CD8-positive, alpha-beta memory T cell (primary cell): ENCODE results near the gene DNAJC18. TPM values are rescaled to one million over a fixed set of nuclear protein-coding genes. Genes with fewer than 3 reads are reported as not detected.
"Not testable (repeated sequence)": the region's sequence is repeated elsewhere in the genome, so short reads cannot be mapped to it uniquely, and the experiment has no call there.

Source experiments
- CTCF ChIA-PET: fragments of 350-600 bp; sonication (Branson Sonifier 250); formaldehyde crosslinking; loops from one replicate; lab custom pipeline; 2021; ENCODE audit warnings: antibody characterized with exemption; lab: Charles Lee
- POLR2A ChIA-PET: fragments of 350-600 bp; sonication (Branson Sonifier 250); formaldehyde crosslinking; loops from one replicate; lab custom pipeline; 2021; ENCODE audit warnings: antibody characterized with exemption; lab: Charles Lee
- DNase-seq, 5 donors: peaks; one replicate each; pipeline versions ENCODE4 v3.0.0 to v3.0.0-alpha.2; 2020 to 2022; ENCODE audit warnings: mixed read lengths in 1 of 5
- H3K27ac ChIP-seq: one replicate; pipeline ENCODE4 v1.7.0; 2013; ENCODE audit warnings: low read depth, mild to moderate bottlenecking, low read length, moderate library complexity
- H3K27me3 ChIP-seq: 2 replicates; pipeline ENCODE4 v1.7.0; 2013; ENCODE audit warnings: low read length, mild to moderate bottlenecking; ENCODE audit not compliant: insufficient read depth, poor library complexity, severe bottlenecking
- H3K36me3 ChIP-seq: 2 replicates; pipeline ENCODE4 v1.7.0; 2013; ENCODE audit warnings: mild to moderate bottlenecking, low read length, moderate library complexity; ENCODE audit not compliant: insufficient read depth
- H3K4me1 ChIP-seq: 2 replicates; pipeline ENCODE4 v1.7.0; 2013; ENCODE audit warnings: mild to moderate bottlenecking, low read length, moderate library complexity; ENCODE audit not compliant: insufficient read depth
- H3K4me3 ChIP-seq: 2 replicates; pipeline ENCODE4 v1.7.0; 2013; ENCODE audit warnings: mild to moderate bottlenecking, low read length
- H3K9me3 ChIP-seq: 2 replicates; pipeline ENCODE4 v1.7.0; 2013; ENCODE audit warnings: mild to moderate bottlenecking, low read length
- H3K27ac Mint-ChIP-seq, 8 donors: one replicate each; pipeline ENCODE4 v1.8.0; 2020 to 2021; ENCODE audit warnings: mixed read lengths in 8 of 8, mild to moderate bottlenecking in 6 of 8, inconsistent platforms in 3 of 8, moderate library complexity in 3 of 8
- H3K27me3 Mint-ChIP-seq, 2 donors: one replicate each; pipeline ENCODE4 v1.8.0; 2020 to 2021; ENCODE audit warnings: mixed read lengths in 2 of 2, mild to moderate bottlenecking in 1 of 2, moderate library complexity in 1 of 2
- H3K36me3 Mint-ChIP-seq, 3 donors: one replicate each; pipeline ENCODE4 v1.8.0; 2020 to 2021; ENCODE audit warnings: mixed read lengths in 3 of 3, inconsistent platforms in 1 of 3, mild to moderate bottlenecking in 1 of 3
- H3K4me1 Mint-ChIP-seq, 3 donors: one replicate each; pipeline ENCODE4 v1.8.0; 2020 to 2021; ENCODE audit warnings: mixed read lengths in 3 of 3, inconsistent platforms in 1 of 3, mild to moderate bottlenecking in 1 of 3
- H3K4me3 Mint-ChIP-seq, 7 donors: one replicate each; pipeline ENCODE4 v1.8.0; 2020 to 2021; ENCODE audit warnings: mixed read lengths in 7 of 7, mild to moderate bottlenecking in 6 of 7, moderate library complexity in 4 of 7, inconsistent platforms in 2 of 7
- H3K9me3 Mint-ChIP-seq, 5 donors: one replicate each; pipeline ENCODE4 v1.8.0; 2020 to 2022; ENCODE audit warnings: mixed read lengths in 5 of 5, mild to moderate bottlenecking in 3 of 5, moderate library complexity in 2 of 5, inconsistent platforms in 1 of 5
- polyA plus RNA-seq: library from polyadenylated mRNA; unstranded; fragments of 300-500 nt; fragmentation: Illumina TruSeq; gene quantifications from one replicate; pipeline ENCODE4 v1.2.3, GENCODE V29; 2021
- total RNA-seq, 2 experiments: library from RNA; stranded (reverse); gene quantifications; one replicate each; pipeline ENCODE4 v1.2.3, GENCODE V29; 2021

Gene DNAJC18
- total and polyA plus RNA-seq, 3 experiments from 2014 or later: 10.2 to 25.7 (median 25.3) TPM

DNA sequence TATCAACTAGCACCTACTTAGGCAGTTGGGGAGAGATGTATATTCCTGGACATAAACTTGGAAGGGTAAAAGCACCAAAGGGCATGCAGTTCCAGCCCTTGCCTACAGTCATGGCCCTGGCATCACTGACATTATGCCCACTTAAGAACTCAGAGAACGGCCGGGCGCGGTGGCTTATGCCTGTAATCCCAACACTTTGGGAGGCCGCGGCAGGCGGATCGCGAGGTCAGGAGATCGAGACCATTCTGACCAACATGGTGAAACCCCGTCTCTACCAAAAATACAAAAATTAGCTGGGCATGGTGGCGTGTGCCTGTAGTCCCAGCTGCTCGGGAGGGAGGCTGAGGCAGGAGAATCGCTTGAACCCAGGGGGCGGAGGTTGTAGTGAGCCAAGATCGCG is 1.1 kb upstream of the DNAJC18 start:
- ChIA-PET POLR2A (interaction anchor here (0.9 to 1.8 kb wide), 3 partner anchors 10 to 78 kb away, joined by 3 to 6 read pairs (median 4); no protein-coding TSS in a partner anchor), CTCF (interaction anchor here (4.5 to 6.5 kb wide), 2 partner anchors 18 to 72 kb away, joined by 29 to 40 read pairs; no protein-coding TSS in a partner anchor)
- not testable (repeated sequence) for H3K9me3 ChIP-seq, DNase-seq, H3K36me3 Mint-ChIP-seq, H3K36me3 ChIP-seq, H3K27ac ChIP-seq, H3K9me3 Mint-ChIP-seq, H3K4me3 ChIP-seq, H3K27me3 Mint-ChIP-seq, H3K27me3 ChIP-seq
- Mint-ChIP-seq H3K4me1 (peaks cover 30 to 48% (median 46%) of the 10 kb centered on the region in 3 donors), H3K4me3 (peak overlapping the region in 3 of 7 donors; percentile 23 to 96 (median 67)), H3K27ac (peak overlapping the region in 4 of 8 donors; percentile 27 to 100 (median 96))
- peaks cover 30% of the 10 kb centered on the region for H3K4me1 ChIP-seq

DNA sequence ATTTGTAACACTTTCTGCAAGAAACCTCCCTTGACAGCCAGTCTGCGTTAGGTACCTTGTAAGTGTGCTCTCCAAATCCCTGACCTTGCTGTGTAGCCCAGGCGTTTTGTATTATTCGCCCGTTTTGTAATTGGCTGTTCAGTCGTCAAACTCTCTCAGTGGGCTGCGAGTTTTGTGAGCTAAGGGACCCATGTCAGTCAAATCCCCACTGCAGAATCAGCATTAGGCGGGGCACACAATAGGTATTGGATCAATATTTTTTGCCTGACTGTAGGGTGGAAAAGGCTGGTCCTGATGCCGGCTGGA is 665 bp downstream of the DNAJC18 start:
- H3K9me3 Mint-ChIP-seq: no peaks in the 10 kb centered on the region
- peaks cover 0 to 9% (median 3%) of the 10 kb centered on the region in 3 donors for H3K36me3 Mint-ChIP-seq
- no peaks in the 10 kb centered on the region for H3K27me3 Mint-ChIP-seq
- no peaks in the 10 kb centered on the region for H3K9me3 ChIP-seq
- H3K4me3 Mint-ChIP-seq: peak overlapping the region; percentile 95 to 99 (median 98)
- H3K27ac Mint-ChIP-seq: peak overlapping the region; percentile 11 to 100 (median 99)
- peaks cover 23% of the 10 kb centered on the region for H3K4me1 ChIP-seq
- H3K36me3 ChIP-seq: no peaks in the 10 kb centered on the region
- CTCF ChIA-PET: interaction anchor here (1.0 to 6.5 kb wide), 7 partner anchors 8 to 74 kb away, joined by 3 to 40 read pairs (median 4); partner anchors contain the start of genes SMIM33 and STING1
- H3K27me3 ChIP-seq: no peaks in the 10 kb centered on the region
- H3K4me3 ChIP-seq: peak overlapping the region; percentile 46
- H3K27ac ChIP-seq: peak overlapping the region; percentile 95
- POLR2A ChIA-PET: interaction anchor here (0.6 to 1.8 kb wide), 7 partner anchors 16 to 863 kb away, joined by 3 to 18 read pairs (median 4); partner anchors contain the start of genes HSPA9, STING1 and UBE2D2
- DNase-seq: no peak
- peaks cover 28 to 41% (median 39%) of the 10 kb centered on the region in 3 donors for H3K4me1 Mint-ChIP-seq

DNA sequence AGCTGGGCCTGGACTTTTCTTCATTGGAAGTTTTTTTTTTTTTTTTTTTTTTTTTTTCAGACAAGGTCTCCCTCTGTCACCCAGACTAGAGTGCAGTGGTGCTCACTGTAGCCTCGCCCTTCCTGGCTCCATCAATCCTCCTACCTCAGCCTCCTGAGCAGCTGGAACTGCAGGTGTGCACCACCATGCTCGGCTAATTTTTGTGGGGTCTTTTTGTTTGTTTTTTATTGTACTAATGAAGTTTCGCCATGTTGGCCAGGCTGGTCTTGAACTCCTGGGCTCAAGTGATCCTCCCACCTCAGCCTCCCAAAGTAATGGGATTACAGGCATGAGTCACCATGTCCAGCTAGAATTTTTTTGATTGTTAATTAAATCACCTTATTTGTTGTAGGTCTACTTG is 3.6 kb downstream of the DNAJC18 start:
- Histone ChIP-seq H3K9me3 (no peaks in the 10 kb centered on the region), H3K36me3 (no peaks in the 10 kb centered on the region), H3K27me3 (no peaks in the 10 kb centered on the region), H3K4me1 (peaks cover 13% of the 10 kb centered on the region), H3K27ac (no peak overlapping the region), H3K4me3 (no peak overlapping the region)
- Mint-ChIP-seq H3K27me3 (no peaks in the 10 kb centered on the region), H3K4me1 (peaks cover 23 to 31% (median 29%) of the 10 kb centered on the region in 3 donors), H3K27ac (peak overlapping the region in 1 of 8 donors; percentile 86), H3K4me3 (no peak overlapping the region), H3K9me3 (no peaks in the 10 kb centered on the region), H3K36me3 (peaks cover 0 to 9% (median 3%) of the 10 kb centered on the region in 3 donors)
- ChIA-PET POLR2A (interaction anchor here (1.8 kb wide), 1 partner anchor 46 kb away, joined by 5 read pairs; no protein-coding TSS in a partner anchor), CTCF (interaction anchor here (2.4 to 6.5 kb wide), 3 partner anchors 13 to 77 kb away, joined by 5 to 40 read pairs (median 29); no protein-coding TSS in a partner anchor)
- no peak for DNase-seq

DNA sequence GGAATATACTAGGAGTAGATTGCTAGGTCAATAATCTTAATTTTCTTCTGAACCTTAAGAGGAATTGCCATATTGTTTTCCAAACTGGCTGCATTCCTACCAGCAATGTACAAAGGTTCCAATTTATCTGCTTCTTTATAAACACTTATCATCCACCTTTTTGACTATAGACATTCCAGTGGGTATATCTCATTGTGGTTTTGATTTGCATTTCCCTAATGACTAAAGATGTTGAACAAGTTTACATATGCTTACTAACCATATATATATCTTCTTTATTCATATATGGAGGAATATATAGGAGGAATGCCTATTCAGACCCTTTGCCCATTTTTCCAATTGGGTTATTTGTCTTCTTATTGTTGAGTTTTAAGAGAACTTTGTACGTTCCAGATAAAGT is 7.6 kb downstream of the DNAJC18 start:
- peaks cover 6% of the 10 kb centered on the region for H3K4me1 ChIP-seq
- Mint-ChIP-seq H3K4me1 (peaks cover 4 to 7% (median 7%) of the 10 kb centered on the region in 3 donors), H3K4me3 (no peak overlapping the region), H3K27me3 (no peaks in the 10 kb centered on the region), H3K27ac (no peak overlapping the region), H3K36me3 (peaks cover 0 to 16% (median 4%) of the 10 kb centered on the region in 3 donors), H3K9me3 (no peaks in the 10 kb centered on the region)
- no peaks in the 10 kb centered on the region for H3K27me3 ChIP-seq
- H3K36me3 ChIP-seq: no peaks in the 10 kb centered on the region
- ChIA-PET POLR2A (no interaction called here), CTCF (interaction anchor here (1.1 to 1.4 kb wide), 2 partner anchors 9 to 44 kb away, joined by 3 read pairs; no protein-coding TSS in a partner anchor)
- no peak overlapping the region for H3K4me3 ChIP-seq
- no peak overlapping the region for H3K27ac ChIP-seq
- no peak for DNase-seq
- no peaks in the 10 kb centered on the region for H3K9me3 ChIP-seq

DNA sequence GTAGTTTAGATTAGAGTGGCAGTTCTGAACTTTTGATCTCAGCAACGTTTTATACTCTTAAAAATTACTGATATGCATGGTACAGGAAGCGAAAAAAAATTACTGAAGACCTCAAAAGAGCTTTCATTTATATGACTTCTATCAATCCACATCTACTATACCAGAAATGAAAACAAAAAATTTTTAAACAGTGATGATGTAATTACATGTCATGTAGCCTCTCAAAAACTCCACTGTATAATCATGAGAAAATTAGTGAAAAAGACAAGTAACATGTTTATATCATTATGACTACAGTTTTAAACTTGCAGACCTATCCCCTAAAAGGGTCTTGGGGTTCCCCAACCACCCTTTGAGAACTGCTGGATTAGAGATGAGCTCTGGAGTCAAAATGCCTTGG is 9.3 kb downstream of the DNAJC18 start:
- ChIA-PET CTCF (interaction anchor here (0.7 to 1.4 kb wide), 3 partner anchors 9 to 83 kb away, joined by 3 to 4 read pairs (median 3); partner anchors contain the start of gene DNAJC18), POLR2A (interaction anchor here (0.5 to 0.7 kb wide), 3 partner anchors 11 to 1339 kb away, joined by 3 to 4 read pairs (median 3); no protein-coding TSS in a partner anchor)
- Mint-ChIP-seq H3K27ac (peak overlapping the region in 2 of 8 donors; percentile 38 to 54), H3K4me1 (peaks cover 4 to 7% (median 7%) of the 10 kb centered on the region in 3 donors), H3K36me3 (peaks cover 0 to 23% (median 4%) of the 10 kb centered on the region in 3 donors), H3K27me3 (no peaks in the 10 kb centered on the region), H3K4me3 (no peak overlapping the region), H3K9me3 (no peaks in the 10 kb centered on the region)
- Histone ChIP-seq H3K4me1 (peaks cover 6% of the 10 kb centered on the region), H3K27me3 (no peaks in the 10 kb centered on the region), H3K36me3 (no peaks in the 10 kb centered on the region), H3K9me3 (no peaks in the 10 kb centered on the region), H3K4me3 (no peak overlapping the region), H3K27ac (no peak overlapping the region)
- DNase-seq: peak in 1 of 5 donors; percentile 51

DNA sequence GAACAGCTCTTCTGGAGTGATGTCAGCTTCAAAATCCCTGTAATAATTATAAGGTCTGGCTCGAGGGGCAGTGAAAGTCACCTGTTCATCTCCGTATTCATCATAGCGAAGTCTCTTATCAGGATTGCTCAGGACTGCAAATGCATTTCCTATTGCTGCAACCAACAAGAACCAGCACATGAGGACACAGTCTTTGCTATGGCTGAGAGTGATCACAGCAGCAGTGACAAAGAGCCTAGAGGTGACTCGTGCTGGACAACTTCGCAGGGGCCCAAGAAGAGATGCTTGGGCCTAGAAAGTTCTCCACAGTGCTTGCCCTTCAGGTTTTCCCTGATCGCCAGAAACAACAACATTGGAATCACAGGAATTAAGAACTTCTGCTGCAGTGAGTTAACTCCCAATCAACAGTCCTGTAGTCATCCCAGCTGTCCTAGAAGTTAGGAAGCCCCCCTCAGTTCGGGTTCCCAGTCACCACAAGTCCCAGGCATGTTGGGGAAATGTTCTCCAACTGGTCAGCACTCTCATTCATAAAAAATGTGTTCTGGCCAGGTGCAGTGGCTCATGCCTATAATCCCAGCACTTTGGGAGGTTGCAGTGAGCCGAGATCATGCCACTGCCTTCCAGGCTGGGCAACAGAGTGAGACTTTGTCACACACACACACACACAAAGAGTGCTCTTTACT is 13.0 kb downstream of the DNAJC18 start:
- POLR2A ChIA-PET: no interaction called here
- Mint-ChIP-seq H3K36me3 (peaks cover 5 to 30% (median 15%) of the 10 kb centered on the region in 3 donors), H3K4me1 (peaks cover 6 to 13% (median 10%) of the 10 kb centered on the region in 3 donors), H3K27ac (peak overlapping the region in 1 of 8 donors; percentile 95), H3K4me3 (no peak overlapping the region), H3K27me3 (no peaks in the 10 kb centered on the region), H3K9me3 (no peaks in the 10 kb centered on the region)
- peaks cover 6% of the 10 kb centered on the region for H3K4me1 ChIP-seq
- H3K9me3 ChIP-seq: no peaks in the 10 kb centered on the region
- CTCF ChIA-PET: interaction anchor here (16.6 kb wide), 1 partner anchor 91 kb away, joined by 414 read pairs; no protein-coding TSS in a partner anchor
- H3K36me3 ChIP-seq: no peaks in the 10 kb centered on the region
- no peak for DNase-seq
- no peaks in the 10 kb centered on the region for H3K27me3 ChIP-seq
- H3K4me3 ChIP-seq: no peak overlapping the region
- no peak overlapping the region for H3K27ac ChIP-seq

DNA sequence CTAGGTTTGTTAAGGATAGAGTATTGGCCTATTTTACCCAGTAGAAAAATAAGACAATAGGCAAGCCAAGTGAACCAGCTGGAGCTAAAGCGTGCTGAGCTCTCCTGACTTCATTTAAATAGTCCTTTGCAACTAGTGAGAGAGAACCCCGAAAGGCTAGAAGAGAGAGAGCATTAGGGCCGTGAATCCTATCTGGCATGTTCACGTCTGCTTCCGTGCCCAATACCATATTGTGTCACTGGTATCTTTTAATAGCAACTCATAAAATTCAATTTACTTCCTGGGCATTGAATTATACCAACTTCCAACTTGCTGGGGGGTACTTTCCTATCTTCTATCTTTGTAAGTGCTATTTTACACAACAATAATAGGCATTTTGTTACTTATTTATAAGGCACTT is 13.8 kb downstream of the DNAJC18 start:
- H3K4me1 ChIP-seq: peaks cover 6% of the 10 kb centered on the region
- H3K9me3 Mint-ChIP-seq: no peaks in the 10 kb centered on the region

More for the DNA sequence above, 13.8 kb downstream of the DNAJC18 start:
- no peak overlapping the region for H3K4me3 ChIP-seq
- H3K36me3 Mint-ChIP-seq: peaks cover 8 to 34% (median 15%) of the 10 kb centered on the region in 3 donors
- H3K9me3 ChIP-seq: no peaks in the 10 kb centered on the region
- peaks cover 6 to 13% (median 10%) of the 10 kb centered on the region in 3 donors for H3K4me1 Mint-ChIP-seq
- ChIA-PET POLR2A (no interaction called here), CTCF (interaction anchor here (1.0 to 16.6 kb wide), 2 partner anchors 11 to 91 kb away, joined by 3 to 414 read pairs; no protein-coding TSS in a partner anchor)
- no peak overlapping the region for H3K27ac Mint-ChIP-seq
- H3K27me3 Mint-ChIP-seq: no peaks in the 10 kb centered on the region
- no peaks in the 10 kb centered on the region for H3K36me3 ChIP-seq
- DNase-seq: no peak
- no peak overlapping the region for H3K4me3 Mint-ChIP-seq
- H3K27me3 ChIP-seq: no peaks in the 10 kb centered on the region
- no peak overlapping the region for H3K27ac ChIP-seq
